Panc1 (cell line): ENCODE results near the gene ANKRD66. TPM values are rescaled to one million over a fixed set of nuclear protein-coding genes. Genes with fewer than 3 reads are reported as not detected.

Experiments used
- ATAC-seq: fragments of 200-7000 bp; cut with Tn5 transposase; 2 replicates; pipeline ENCODE4 v1.9.1; 2020; ENCODE audit warnings: mild to moderate bottlenecking, moderate library complexity
- BruUV-seq: library from RNA; stranded (reverse); fragments of 400-500 nt; replicated peaks from 2 replicates; lab custom pipeline; 2021; lab: Mats Ljungman, UMichigan
- CTCF ChIA-PET: fragments of 300-600 bp; sonication (Branson Sonifier 250); formaldehyde crosslinking; loops from one replicate; lab custom pipeline; 2022; ENCODE audit warnings: antibody characterized with exemption; lab: Charles Lee
- POLR2A ChIA-PET: fragments of 300-600 bp; sonication (Branson Sonifier 250); formaldehyde crosslinking; loops from one replicate; lab custom pipeline; 2022; ENCODE audit warnings: antibody characterized with exemption; lab: Charles Lee
- DNase-seq: peaks from one replicate; pipeline ENCODE4 v3.0.0-alpha.2; 2010; ENCODE audit warnings: low read depth, low spot score
- H3K27ac ChIP-seq: 2 replicates; pipeline ENCODE4 v1.5.1; 2011; ENCODE audit warnings: mild to moderate bottlenecking, low read length, inconsistent platforms
- H3K27me3 ChIP-seq: fragments of 200-500 bp; sonication (Bioruptor generic); 2 replicates; pipeline ENCODE4 v1.6.0; 2014; ENCODE audit warnings: low read length, inconsistent platforms; ENCODE audit not compliant: control insufficient read depth, insufficient read depth
- H3K36me3 ChIP-seq: fragments of 200-500 bp; sonication (Bioruptor generic); 2 replicates; pipeline ENCODE4 v1.5.1; 2014; ENCODE audit warnings: inconsistent platforms, mild to moderate bottlenecking, low read length, moderate library complexity; ENCODE audit not compliant: control insufficient read depth, insufficient read depth
- H3K4me1 ChIP-seq: 2 replicates; pipeline ENCODE4 v1.5.1; 2011; ENCODE audit warnings: inconsistent platforms, mild to moderate bottlenecking, low read length, moderate library complexity; ENCODE audit not compliant: control insufficient read depth, insufficient read depth
- H3K4me3 ChIP-seq, 2 experiments: 2 replicates each; pipeline ENCODE4 v1.5.1; 2011 to 2012; ENCODE audit warnings: low read depth in 2 of 2, low read length in 2 of 2, mild to moderate bottlenecking in 2 of 2, inconsistent platforms in 1 of 2, moderate library complexity in 1 of 2
- H3K9me3 ChIP-seq: fragments of 200-500 bp; sonication (Bioruptor generic); 2 replicates; pipeline ENCODE4 v1.5.1; 2014; ENCODE audit warnings: low read depth, mild to moderate bottlenecking, inconsistent platforms, low read length, moderate library complexity; ENCODE audit not compliant: control insufficient read depth, insufficient read depth
- POLR2AphosphoS5 ChIP-seq: IDR thresholded peaks from 2 replicates; pipeline ENCODE4 v1.6.1; 2012; ENCODE audit warnings: mild to moderate bottlenecking, low read depth, low read length, moderate library complexity
- SIN3A ChIP-seq: IDR thresholded peaks from 2 replicates; pipeline ENCODE4 v1.6.1; 2012; ENCODE audit warnings: low read depth, mild to moderate bottlenecking, low read length, moderate library complexity, borderline replicate concordance; ENCODE audit not compliant: insufficient read depth
- TCF7L2 ChIP-seq: IDR thresholded peaks from 2 replicates; pipeline ENCODE4 v1.6.1; 2011; ENCODE audit warnings: mild to moderate bottlenecking, low read depth, low read length, inconsistent platforms
- in situ Hi-C: cut with HindIII; loops from 2 replicates; pipeline ENCODE4 v1.10.0; 2016; ENCODE audit warnings: low sequenced_read_pairs, low pct_unique_long_range_greater_than_20kb
- intact Hi-C: fragments of 100-400 bp; cut with micrococcal nuclease; formaldehyde crosslinking; loops from one replicate; pipeline ENCODE4 v1.10.0; 2022; ENCODE audit not compliant: unreplicated experiment
- total RNA-seq: library from RNA; stranded (reverse); gene quantifications from one replicate; pipeline ENCODE4 v1.2.1, GENCODE V29; 2021; ENCODE audit not compliant: unreplicated experiment
- TF ChIP-seq, protein P1 (sequence below): fragments of 450-650 bp; IDR thresholded peaks from 2 replicates; pipeline ENCODE4 v1.5.1; 2017; ENCODE audit warnings: mild to moderate bottlenecking
- TF ChIP-seq, protein P2 (sequence below), 2 experiments: IDR thresholded peaks; 2 replicates each; pipeline ENCODE4 v1.6.1; 2011 to 2012; ENCODE audit warnings: low read depth in 2 of 2, control low read depth in 1 of 2, low read length in 1 of 2, mild to moderate bottlenecking in 1 of 2, moderate library complexity in 1 of 2; ENCODE audit not compliant: insufficient read depth in 1 of 2

ANKRD66 gene
- total RNA-seq, 1 experiment from 2014 or later: not detected

DNA sequence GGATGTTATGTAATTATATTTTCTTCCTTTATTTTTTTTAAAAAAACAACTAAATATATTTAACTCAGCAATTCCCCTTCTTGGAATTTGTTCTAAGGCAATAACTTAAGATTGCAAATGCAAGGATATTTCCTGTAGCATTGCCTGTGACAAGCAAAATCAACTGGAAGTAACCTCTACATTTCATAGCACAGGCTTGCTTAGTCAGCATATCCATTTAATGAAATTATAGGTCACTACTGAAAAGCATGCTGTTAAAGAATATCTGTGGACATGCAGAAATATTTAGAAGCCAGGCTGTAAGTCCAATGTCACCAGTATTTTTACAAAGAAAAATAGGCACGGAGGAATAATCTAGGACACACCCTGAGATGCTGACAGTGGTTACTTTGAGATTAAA is 37.8 kb downstream of the ANKRD66 start:
- Histone ChIP-seq H3K27me3 (no peaks in the 10 kb centered on the region), H3K4me3 (no peak overlapping the region), H3K27ac (no peak overlapping the region), H3K36me3 (no peaks in the 10 kb centered on the region), H3K4me1 (no peaks in the 10 kb centered on the region), H3K9me3 (no peaks in the 10 kb centered on the region)
- no peak for DNase-seq
- BruUV-seq: no TSS peak
- TF ChIP-seq TCF7L2 (no peak), POLR2AphosphoS5 (no peak), SIN3A (no peak)
- TF ChIP-seq, protein P1, sequence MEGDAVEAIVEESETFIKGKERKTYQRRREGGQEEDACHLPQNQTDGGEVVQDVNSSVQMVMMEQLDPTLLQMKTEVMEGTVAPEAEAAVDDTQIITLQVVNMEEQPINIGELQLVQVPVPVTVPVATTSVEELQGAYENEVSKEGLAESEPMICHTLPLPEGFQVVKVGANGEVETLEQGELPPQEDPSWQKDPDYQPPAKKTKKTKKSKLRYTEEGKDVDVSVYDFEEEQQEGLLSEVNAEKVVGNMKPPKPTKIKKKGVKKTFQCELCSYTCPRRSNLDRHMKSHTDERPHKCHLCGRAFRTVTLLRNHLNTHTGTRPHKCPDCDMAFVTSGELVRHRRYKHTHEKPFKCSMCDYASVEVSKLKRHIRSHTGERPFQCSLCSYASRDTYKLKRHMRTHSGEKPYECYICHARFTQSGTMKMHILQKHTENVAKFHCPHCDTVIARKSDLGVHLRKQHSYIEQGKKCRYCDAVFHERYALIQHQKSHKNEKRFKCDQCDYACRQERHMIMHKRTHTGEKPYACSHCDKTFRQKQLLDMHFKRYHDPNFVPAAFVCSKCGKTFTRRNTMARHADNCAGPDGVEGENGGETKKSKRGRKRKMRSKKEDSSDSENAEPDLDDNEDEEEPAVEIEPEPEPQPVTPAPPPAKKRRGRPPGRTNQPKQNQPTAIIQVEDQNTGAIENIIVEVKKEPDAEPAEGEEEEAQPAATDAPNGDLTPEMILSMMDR: no peak
- TF ChIP-seq, protein P2, sequence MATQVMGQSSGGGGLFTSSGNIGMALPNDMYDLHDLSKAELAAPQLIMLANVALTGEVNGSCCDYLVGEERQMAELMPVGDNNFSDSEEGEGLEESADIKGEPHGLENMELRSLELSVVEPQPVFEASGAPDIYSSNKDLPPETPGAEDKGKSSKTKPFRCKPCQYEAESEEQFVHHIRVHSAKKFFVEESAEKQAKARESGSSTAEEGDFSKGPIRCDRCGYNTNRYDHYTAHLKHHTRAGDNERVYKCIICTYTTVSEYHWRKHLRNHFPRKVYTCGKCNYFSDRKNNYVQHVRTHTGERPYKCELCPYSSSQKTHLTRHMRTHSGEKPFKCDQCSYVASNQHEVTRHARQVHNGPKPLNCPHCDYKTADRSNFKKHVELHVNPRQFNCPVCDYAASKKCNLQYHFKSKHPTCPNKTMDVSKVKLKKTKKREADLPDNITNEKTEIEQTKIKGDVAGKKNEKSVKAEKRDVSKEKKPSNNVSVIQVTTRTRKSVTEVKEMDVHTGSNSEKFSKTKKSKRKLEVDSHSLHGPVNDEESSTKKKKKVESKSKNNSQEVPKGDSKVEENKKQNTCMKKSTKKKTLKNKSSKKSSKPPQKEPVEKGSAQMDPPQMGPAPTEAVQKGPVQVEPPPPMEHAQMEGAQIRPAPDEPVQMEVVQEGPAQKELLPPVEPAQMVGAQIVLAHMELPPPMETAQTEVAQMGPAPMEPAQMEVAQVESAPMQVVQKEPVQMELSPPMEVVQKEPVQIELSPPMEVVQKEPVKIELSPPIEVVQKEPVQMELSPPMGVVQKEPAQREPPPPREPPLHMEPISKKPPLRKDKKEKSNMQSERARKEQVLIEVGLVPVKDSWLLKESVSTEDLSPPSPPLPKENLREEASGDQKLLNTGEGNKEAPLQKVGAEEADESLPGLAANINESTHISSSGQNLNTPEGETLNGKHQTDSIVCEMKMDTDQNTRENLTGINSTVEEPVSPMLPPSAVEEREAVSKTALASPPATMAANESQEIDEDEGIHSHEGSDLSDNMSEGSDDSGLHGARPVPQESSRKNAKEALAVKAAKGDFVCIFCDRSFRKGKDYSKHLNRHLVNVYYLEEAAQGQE (IDR thresholded peaks at IDR 0.05; ENCODE audit: insufficient read depth in 1 of 2, low read depth in 2 of 2, low read length in 1 of 2): no peak
- in situ Hi-C loops: no loop called here
- ChIA-PET CTCF (no interaction called here), POLR2A (no interaction called here)
- intact Hi-C loops: loop anchor here (5.0 kb wide), 1 partner anchor 367 kb away; no protein-coding TSS in a partner anchor
- ATAC-seq: no peak

DNA sequence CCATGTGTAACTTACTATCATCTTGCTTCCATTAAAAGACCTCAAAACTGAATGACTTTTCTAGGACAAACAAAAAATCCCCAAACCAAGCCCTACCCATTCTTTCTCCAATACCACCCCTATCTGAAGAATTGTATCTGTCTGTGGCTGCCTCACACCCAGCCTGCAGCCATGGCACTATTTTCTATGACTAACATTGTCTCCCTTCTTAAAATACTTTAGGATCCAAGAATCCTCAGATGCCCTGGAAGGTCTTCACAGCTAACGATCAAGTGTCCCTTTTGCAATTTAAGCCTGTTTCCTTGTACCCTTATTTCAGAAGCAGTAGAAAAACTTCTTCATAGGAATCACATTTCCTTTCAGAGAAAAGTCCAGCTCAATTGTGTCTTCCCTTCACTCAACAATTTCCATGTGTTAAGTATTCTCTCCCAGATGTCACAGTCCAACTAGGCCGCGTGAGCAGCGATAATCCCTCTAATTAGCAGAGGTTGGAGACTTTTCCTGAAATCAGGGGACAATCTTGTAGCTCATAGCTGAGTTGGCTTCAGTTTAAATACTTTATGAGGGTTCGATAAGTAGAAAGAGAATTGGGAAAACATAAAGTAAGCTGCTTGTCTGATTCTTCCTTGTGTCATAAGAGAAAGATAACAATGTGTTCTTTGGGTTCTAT is 41.3 kb downstream of the ANKRD66 start:
- ATAC-seq (no peak), DNase-seq (no peak)
- BruUV-seq: no TSS peak
- in situ Hi-C loops: no loop called here
- no peaks in the 10 kb centered on the region for H3K36me3 ChIP-seq
- ChIA-PET POLR2A (interaction anchor here (0.6 kb wide), 1 partner anchor 38 kb away, joined by 3 read pairs; no protein-coding TSS in a partner anchor), CTCF (interaction anchor here (0.6 kb wide), 1 partner anchor 698 kb away, joined by 3 read pairs; no protein-coding TSS in a partner anchor)
- no peak overlapping the region for H3K27ac ChIP-seq
- no peaks in the 10 kb centered on the region for H3K4me1 ChIP-seq
- intact Hi-C loops: no loop called here
- no peak overlapping the region for H3K4me3 ChIP-seq
- H3K9me3 ChIP-seq: no peaks in the 10 kb centered on the region
- TF ChIP-seq, protein P1: no peak
- TF ChIP-seq SIN3A (no peak), TCF7L2 (no peak), POLR2AphosphoS5 (no peak)
- TF ChIP-seq, protein P2 (IDR thresholded peaks at IDR 0.05; ENCODE audit: insufficient read depth in 1 of 2, low read depth in 2 of 2, low read length in 1 of 2): no peak
- H3K27me3 ChIP-seq: no peaks in the 10 kb centered on the region
